H1 (cell line): ENCODE measurements around the gene PDXP. TPM values are rescaled to one million over a fixed set of nuclear protein-coding genes. Genes with fewer than 3 reads are reported as not detected.

Experiments used
- CREB1 ChIP-seq: IDR thresholded peaks from 2 replicates; pipeline ENCODE4 v1.6.1; 2012; ENCODE audit warnings: inconsistent platforms
- CTCF ChIP-seq, 3 experiments: IDR thresholded peaks; 1 replicate in 2 of 3; 2 replicates in 1 of 3; pipeline versions ENCODE4 v1.5.1 to v1.6.1; 2011; ENCODE audit warnings: low read length in 3 of 3, mild to moderate bottlenecking in 3 of 3, inconsistent platforms in 2 of 3, low read depth in 1 of 3, moderate library complexity in 1 of 3; ENCODE audit not compliant: insufficient read depth in 1 of 3; ENCODE audit errors: control extremely low read depth in 1 of 3
- JUND ChIP-seq: IDR thresholded peaks from 2 replicates; pipeline ENCODE4 v1.6.1; 2011; ENCODE audit warnings: mild to moderate bottlenecking, improper control_type of control experiment, low read length
- MAX ChIP-seq: IDR thresholded peaks from 2 replicates; pipeline ENCODE4 v1.6.1; 2012; ENCODE audit warnings: inconsistent platforms
- SP4 ChIP-seq: IDR thresholded peaks from 2 replicates; pipeline ENCODE4 v1.6.1; 2012; ENCODE audit warnings: low read length, inconsistent platforms
- polyA plus RNA-seq, 7 experiments: library from polyadenylated mRNA; depleted of rRNA in 3 of 7; stranded (reverse) in 5 of 7; unstranded in 2 of 7; fragments of >200 nt in 5 of 7; fragments of 200-250 nt in 2 of 7; gene quantifications; 1 replicate in 5 of 7; 2 replicates in 1 of 7; 4 replicates in 1 of 7; pipeline versions ENCODE4 v1.2.1 to v1.2.3, GENCODE V29; 2011 to 2013; ENCODE audit warnings: missing spikeins in 2 of 7, mixed read lengths in 2 of 7
- total RNA-seq: library from RNA; stranded (reverse); fragmentation: NEBNext Ultra II Directional; extraction: Animal tissue kit (Norgen Biotek cat#: 25700); gene quantifications from 2 replicates; pipeline ENCODE4 v1.2.1, GENCODE V29; 2021

The PDXP gene
- total and polyA plus RNA-seq, 2 of the 8 experiments (the other 6 are each of a cell fraction or from before 2014, with no cell fraction given) = 36.6 to 67.7 TPM

GRCh38 chr22:37659897-37660708 lies 1.6 kb downstream of the PDXP start (continued):
- TF ChIP-seq SP4 (no peak), CREB1 (no peak), MAX (no peak), JUND (no peak), CTCF (IDR thresholded peaks at IDR 0.05; ENCODE audit: control extremely low read depth in 1 of 3, insufficient read depth in 1 of 3, low read depth in 1 of 3, low read length in 3 of 3) (no peak)
